ENCODE data around the gene RERG.

The RERG gene

GRCh38 chr12:15208871-15209656 is 12.2 kb downstream of the RERG start:
- TF ChIP-seq GATA1 (IDR thresholded peaks at IDR 0.05; ENCODE audit: low read depth, low read length) = no peak
- TF ChIP-seq POLR2A (IDR thresholded peaks at IDR 0.05; ENCODE audit: low read length) = no peak
- DNase-seq = no peak

GRCh38 chr12:15208140-15208539 is 13.1 kb downstream of the RERG start:
- TF ChIP-seq POLR2A (IDR thresholded peaks at IDR 0.05; ENCODE audit: low read length) (no peak), GATA1 (IDR thresholded peaks at IDR 0.05; ENCODE audit: low read depth, low read length) (no peak)
- no peak for DNase-seq

GRCh38 chr12:15206831-15207389 is 14.3 kb downstream of the RERG start:
- no peak for TF ChIP-seq GATA1 (IDR thresholded peaks at IDR 0.05; ENCODE audit: low read depth, low read length)
- TF ChIP-seq POLR2A (IDR thresholded peaks at IDR 0.05; ENCODE audit: low read length) = no peak
- DNase-seq = no peak

- no peak for TF ChIP-seq GATA1 (IDR thresholded peaks at IDR 0.05; ENCODE audit: low read depth, low read length)
- no peak for TF ChIP-seq POLR2A (IDR thresholded peaks at IDR 0.05; ENCODE audit: low read length)
- DNase-seq = no peak
Measured at GRCh38 chr12:15206338-15206737, 14.9 kb downstream of the RERG start.

GRCh38 chr12:15205341-15206010 is 15.7 kb downstream of the RERG start:
- TF ChIP-seq GATA1 (IDR thresholded peaks at IDR 0.05; ENCODE audit: low read depth, low read length) = no peak
- TF ChIP-seq POLR2A (IDR thresholded peaks at IDR 0.05; ENCODE audit: low read length) = no peak
- DNase-seq = no peak

GRCh38 chr12:15201456-15201855 is 19.8 kb downstream of the RERG start:
- TF ChIP-seq GATA1 (IDR thresholded peaks at IDR 0.05; ENCODE audit: low read depth, low read length) = no peak
- TF ChIP-seq POLR2A (IDR thresholded peaks at IDR 0.05; ENCODE audit: low read length) = no peak
- DNase-seq = no peak

- no peak for DNase-seq
- no peak for TF ChIP-seq GATA1 (IDR thresholded peaks at IDR 0.05; ENCODE audit: low read depth, low read length)
- no peak for TF ChIP-seq POLR2A (IDR thresholded peaks at IDR 0.05; ENCODE audit: low read length)
Measured at GRCh38 chr12:15201056-15201455, 20.2 kb downstream of the RERG start.

GRCh38 chr12:15200641-15201040 is 20.6 kb downstream of the RERG start:
- no peak for DNase-seq
- TF ChIP-seq POLR2A (IDR thresholded peaks at IDR 0.05; ENCODE audit: low read length) (no peak), GATA1 (IDR thresholded peaks at IDR 0.05; ENCODE audit: low read depth, low read length) (no peak)

GRCh38 chr12:15199930-15200329 is 21.3 kb downstream of the RERG start:
- no peak for DNase-seq
- TF ChIP-seq GATA1 (IDR thresholded peaks at IDR 0.05; ENCODE audit: low read depth, low read length) = no peak
- no peak for TF ChIP-seq POLR2A (IDR thresholded peaks at IDR 0.05; ENCODE audit: low read length)

- no peak for TF ChIP-seq POLR2A (IDR thresholded peaks at IDR 0.05; ENCODE audit: low read length)
- TF ChIP-seq GATA1 (IDR thresholded peaks at IDR 0.05; ENCODE audit: low read depth, low read length) = no peak
- no peak for DNase-seq
Measured at GRCh38 chr12:15196678-15197505, 24.3 kb downstream of the RERG start.

GRCh38 chr12:15196221-15196620 is 25.0 kb downstream of the RERG start:
- no peak for DNase-seq
- TF ChIP-seq GATA1 (IDR thresholded peaks at IDR 0.05; ENCODE audit: low read depth, low read length) (no peak), POLR2A (IDR thresholded peaks at IDR 0.05; ENCODE audit: low read length) (no peak)

- TF ChIP-seq POLR2A (IDR thresholded peaks at IDR 0.05; ENCODE audit: low read length) (no peak), GATA1 (IDR thresholded peaks at IDR 0.05; ENCODE audit: low read depth, low read length) (no peak)
- DNase-seq = no peak
Measured at GRCh38 chr12:15194456-15195368, 26.5 kb downstream of the RERG start.

GRCh38 chr12:15193946-15194345 is 27.3 kb downstream of the RERG start:
- no peak for DNase-seq
- TF ChIP-seq GATA1 (IDR thresholded peaks at IDR 0.05; ENCODE audit: low read depth, low read length) (no peak), POLR2A (IDR thresholded peaks at IDR 0.05; ENCODE audit: low read length) (no peak)
